Brain microvascular endothelial cell (primary cell): ENCODE data around the gene TBC1D22B.
A peak's percentile ranks its signal among the peaks of the same experiment; 100 is the strongest.

Experiments
- DNase-seq: peaks from one replicate; pipeline ENCODE4 v3.0.0-alpha.2; 2020
- H3K27ac ChIP-seq: fragments of 250-450 bp; sonication (Bioruptor Pico); 2 replicates; pipeline ENCODE4 v1.5.1; 2020; ENCODE audit warnings: mild to moderate bottlenecking, moderate library complexity
- H3K27me3 ChIP-seq: fragments of 250-450 bp; sonication (Bioruptor Pico); replicated peaks from 2 replicates; pipeline ENCODE4 v1.5.1; 2020; ENCODE audit warnings: mild to moderate bottlenecking
- H3K36me3 ChIP-seq: fragments of 250-450 bp; sonication (Bioruptor Pico); replicated peaks from 2 replicates; pipeline ENCODE4 v1.5.1; 2020; ENCODE audit warnings: mild to moderate bottlenecking
- H3K4me3 ChIP-seq: 2 replicates; pipeline ENCODE4 v1.5.1; 2011; ENCODE audit warnings: low read depth, mild to moderate bottlenecking, control low read depth, low read length, moderate library complexity
- CTCF ChIP-seq: IDR thresholded peaks from 2 replicates; pipeline ENCODE4 v1.5.1; 2011; ENCODE audit warnings: low read depth, mild to moderate bottlenecking, moderate library complexity, low read length, control low read depth, inconsistent platforms; ENCODE audit errors: missing control alignments
- in situ Hi-C: cut with HindIII; loops from 2 replicates; pipeline ENCODE4 v1.10.0; 2017; ENCODE audit warnings: low sequenced_read_pairs, low pct_ligation_motif_present

TBC1D22B gene

DNA sequence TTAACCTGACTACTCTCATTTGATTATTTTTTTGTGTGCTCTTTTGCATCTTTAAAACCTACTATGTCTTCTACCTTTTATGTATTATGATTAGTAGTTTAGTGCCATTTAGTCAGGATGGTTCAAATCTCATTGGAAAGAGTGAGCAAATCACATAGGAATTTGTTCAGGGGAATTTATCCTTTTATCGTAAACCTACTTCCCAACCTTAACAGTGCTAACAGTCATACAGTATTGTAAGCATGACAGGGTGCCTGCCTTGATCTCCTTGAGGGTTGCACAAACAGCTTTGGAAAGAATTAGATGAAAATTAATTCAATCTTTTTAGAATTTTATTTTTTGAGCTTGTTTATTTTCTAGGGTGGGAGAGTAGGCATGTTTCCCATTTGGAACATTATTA, 114.5 kb downstream of the TBC1D22B start:
- Histone ChIP-seq H3K27ac (no peak overlapping the region), H3K27me3 (no peaks in the 10 kb centered on the region), H3K36me3 (peaks cover 21% of the 10 kb centered on the region), H3K4me3 (no peak overlapping the region)
- in situ Hi-C loops, result no loop called here
- TF ChIP-seq CTCF, result no peak
- no peak for DNase-seq

- TF ChIP-seq CTCF, result no peak
- no peak for DNase-seq
- in situ Hi-C loops, result no loop called here
- Histone ChIP-seq H3K36me3 (peaks cover 22% of the 10 kb centered on the region), H3K4me3 (no peak overlapping the region), H3K27me3 (no peaks in the 10 kb centered on the region), H3K27ac (no peak overlapping the region)
Measured at GRCh38 chr6:37373822-37374471, 116.4 kb downstream of the TBC1D22B start.

DNA sequence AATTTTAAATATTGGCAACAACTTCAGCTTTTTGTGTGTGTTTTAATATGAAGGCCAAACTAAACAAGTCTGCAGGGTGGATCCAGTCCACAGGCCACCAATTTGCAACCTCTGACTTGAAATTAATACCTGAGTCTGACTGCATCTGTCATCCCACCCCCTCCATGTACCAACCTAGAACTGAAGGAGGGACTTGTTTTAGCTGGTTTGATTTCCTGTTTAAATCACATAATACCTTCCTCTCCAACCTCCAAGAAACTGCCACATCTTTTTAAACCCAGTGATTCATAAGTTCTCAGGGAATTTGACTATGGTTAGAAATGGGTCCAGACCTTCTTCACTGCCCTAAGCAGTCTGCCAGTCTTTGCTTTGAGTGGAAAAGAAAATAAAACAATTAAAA, 117.8 kb downstream of the TBC1D22B start:
- Histone ChIP-seq H3K27ac (no peak overlapping the region), H3K36me3 (peaks cover 24% of the 10 kb centered on the region), H3K4me3 (no peak overlapping the region), H3K27me3 (no peaks in the 10 kb centered on the region)
- no peak for DNase-seq
- in situ Hi-C loops, result no loop called here
- no peak for TF ChIP-seq CTCF

- DNase-seq, result no peak
- in situ Hi-C loops, result no loop called here
- Histone ChIP-seq H3K27ac (no peak overlapping the region), H3K27me3 (no peaks in the 10 kb centered on the region), H3K36me3 (peaks cover 24% of the 10 kb centered on the region), H3K4me3 (no peak overlapping the region)
- TF ChIP-seq CTCF, result no peak
Measured at GRCh38 chr6:37376078-37376743, 118.6 kb downstream of the TBC1D22B start.

DNA sequence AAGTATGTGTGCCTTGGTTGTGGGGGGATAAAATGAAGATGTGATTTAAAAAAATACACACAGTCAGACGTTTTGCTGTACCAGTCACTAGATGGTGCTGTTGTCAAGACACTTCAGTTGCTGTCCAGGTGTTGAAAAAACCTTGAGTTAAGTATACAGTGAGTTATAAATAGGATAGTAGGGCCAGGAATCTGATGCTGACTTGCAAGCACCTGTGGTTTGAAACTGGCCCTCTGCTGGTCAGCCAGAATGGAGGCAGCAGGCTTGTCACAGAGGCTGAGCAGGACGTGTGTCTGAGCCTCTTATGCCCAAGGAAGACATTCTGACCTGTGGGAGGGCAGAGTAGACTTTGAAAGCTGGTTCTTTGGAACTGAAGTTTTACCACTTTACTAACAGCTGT, 124.0 kb downstream of the TBC1D22B start:
- in situ Hi-C loops, result no loop called here
- TF ChIP-seq CTCF, result peak; percentile 65
- Histone ChIP-seq H3K27me3 (no peaks in the 10 kb centered on the region), H3K4me3 (no peak overlapping the region), H3K27ac (no peak overlapping the region), H3K36me3 (peaks cover 17% of the 10 kb centered on the region)
- peak; percentile 31 for DNase-seq
